ENCODE measurements around the gene SLC41A3.

SLC41A3 gene

GRCh38 chr3:126083511-126083912 is 412 bp downstream of the SLC41A3 start:
- H3K27ac ChIP-seq = peak overlapping the region; percentile 76
- TF ChIP-seq ZFX (IDR thresholded peaks at IDR 0.05) = peak; percentile 64; the same call in 1 of the 2 replicates
- TF ChIP-seq CTCF (conservative IDR thresholded peaks at IDR 0.05) = no peak

- no peak for TF ChIP-seq CTCF (conservative IDR thresholded peaks at IDR 0.05)
- no peak for TF ChIP-seq ZFX (IDR thresholded peaks at IDR 0.05)
- H3K27ac ChIP-seq = peak overlapping the region; percentile 76
Observed at GRCh38 chr3:126083138-126083445, 832 bp downstream of the SLC41A3 start.

DNA sequence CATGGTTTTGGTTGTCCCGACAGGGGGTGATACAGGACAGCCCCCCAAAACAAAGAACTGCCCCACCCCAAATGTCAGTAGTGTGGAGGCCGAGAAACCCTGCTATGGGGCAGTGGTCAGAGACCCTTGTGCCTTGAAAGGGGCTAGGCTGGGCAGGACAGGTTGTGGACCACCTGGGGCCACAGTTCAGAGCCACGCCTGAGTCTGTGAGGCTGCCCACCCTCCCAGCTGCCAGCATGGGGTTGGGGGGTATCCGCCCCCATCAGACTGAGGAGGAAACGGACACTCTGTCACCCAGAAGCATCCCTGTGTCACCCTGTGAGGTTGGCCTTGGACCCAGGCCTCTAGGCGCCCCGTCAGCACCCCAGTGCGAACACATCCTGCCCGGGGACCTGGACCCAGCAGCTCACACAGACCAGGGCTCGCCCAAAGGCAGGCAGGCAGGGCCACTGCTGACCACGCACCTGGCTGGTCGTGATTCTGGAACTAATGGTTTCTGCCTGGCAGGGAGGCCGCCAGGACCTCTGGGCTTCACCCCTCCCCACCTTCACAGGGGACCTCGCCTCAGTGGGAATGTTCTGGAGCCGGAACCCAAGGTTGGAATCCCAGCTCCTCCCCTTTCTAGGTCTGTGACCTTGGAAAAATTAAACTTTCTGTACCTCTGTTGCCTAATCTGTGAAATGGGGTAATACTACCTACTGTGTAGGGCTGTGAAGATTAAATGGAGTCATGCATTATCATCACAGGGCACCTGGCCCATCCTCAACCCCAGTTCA is 1.4 kb downstream of the SLC41A3 start:
- peak overlapping the region; percentile 76; the same call in 1 of the 2 replicates for H3K27ac ChIP-seq
- no peak for TF ChIP-seq ZFX (IDR thresholded peaks at IDR 0.05)
- TF ChIP-seq CTCF (conservative IDR thresholded peaks at IDR 0.05) = no peak

DNA sequence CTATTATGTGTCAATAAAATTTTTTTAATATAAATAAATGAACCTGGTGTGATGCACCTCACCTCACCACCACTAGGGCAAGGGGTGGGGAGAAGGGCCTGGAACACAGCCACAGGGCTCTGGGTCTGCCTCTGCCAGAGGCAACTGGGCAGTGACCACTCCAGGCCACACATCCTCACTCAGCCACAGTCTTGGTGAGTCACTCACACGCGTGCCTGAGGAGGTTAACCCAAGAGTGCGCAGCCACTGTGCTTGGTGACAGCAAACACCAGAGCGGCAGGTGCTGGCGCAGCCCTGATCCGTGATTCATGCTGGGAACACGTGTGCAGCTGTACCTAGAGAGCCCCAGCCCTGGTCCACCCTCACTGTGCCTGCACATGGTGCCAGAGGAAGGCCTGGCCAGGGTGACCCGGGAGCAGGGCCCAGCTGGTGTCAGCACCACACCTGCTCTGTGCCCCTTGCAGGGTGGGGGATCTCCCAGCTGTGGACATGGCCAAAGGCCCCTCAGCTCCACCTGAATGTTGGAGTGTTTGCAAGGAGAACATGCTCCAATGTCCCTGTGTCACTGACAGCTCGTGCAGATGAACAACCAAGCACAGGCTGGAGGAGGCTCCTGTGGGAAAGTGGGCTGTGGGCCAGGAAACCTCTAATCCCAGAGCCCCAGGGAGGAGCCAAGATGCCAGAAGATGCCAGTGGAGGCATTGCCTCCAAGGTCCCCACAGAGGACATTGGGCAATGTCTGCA is 2.1 kb downstream of the SLC41A3 start:
- H3K27ac ChIP-seq = no peak overlapping the region
- peak; percentile 54 for TF ChIP-seq CTCF (conservative IDR thresholded peaks at IDR 0.05)
- no peak for TF ChIP-seq ZFX (IDR thresholded peaks at IDR 0.05)

DNA sequence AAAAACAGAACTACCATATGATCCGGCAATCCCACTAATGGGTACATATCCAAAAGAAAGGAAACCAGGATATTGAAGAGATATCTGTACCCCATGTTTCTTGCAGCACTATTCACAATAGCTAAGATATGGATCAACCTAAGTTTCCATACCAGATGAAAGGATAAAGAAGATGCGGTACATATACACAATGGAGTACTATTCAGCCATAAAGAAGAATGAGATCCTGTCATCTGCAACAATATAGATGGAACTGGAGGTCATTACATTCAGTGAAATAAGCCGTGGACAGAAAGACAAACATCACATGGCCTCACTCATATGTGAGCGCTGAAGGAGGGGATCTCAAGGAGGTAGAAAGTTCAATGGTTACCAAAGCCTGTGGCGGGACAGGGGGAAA is 3.0 kb downstream of the SLC41A3 start:
- no peak overlapping the region for H3K27ac ChIP-seq
- TF ChIP-seq CTCF (conservative IDR thresholded peaks at IDR 0.05) (no peak), ZFX (IDR thresholded peaks at IDR 0.05) (no peak)

- no peak overlapping the region for H3K27ac ChIP-seq
- TF ChIP-seq ZFX (IDR thresholded peaks at IDR 0.05) (no peak), CTCF (conservative IDR thresholded peaks at IDR 0.05) (no peak)
Observed at GRCh38 chr3:126078866-126079265, 5.1 kb downstream of the SLC41A3 start.

DNA sequence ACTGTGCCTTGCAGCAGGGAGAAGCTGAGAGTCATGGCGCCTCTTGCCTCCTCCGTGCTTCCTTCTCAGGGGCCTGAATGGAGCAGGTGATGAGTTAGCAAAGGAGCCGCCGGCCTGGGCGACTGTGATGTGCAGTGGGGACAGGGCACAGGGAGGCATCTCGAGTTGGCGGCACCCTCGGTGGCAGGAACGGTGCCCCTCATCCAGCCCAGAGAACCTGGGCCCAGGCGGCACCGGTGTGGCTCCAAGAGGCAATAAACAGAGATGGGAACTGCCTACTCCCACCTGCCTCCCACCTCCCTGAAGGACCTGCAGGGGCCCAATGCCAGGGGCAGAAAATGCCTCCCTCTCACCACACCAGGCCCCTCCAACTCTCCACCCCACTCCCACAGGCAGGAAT is 6.2 kb downstream of the SLC41A3 start:
- no peak overlapping the region for H3K27ac ChIP-seq
- TF ChIP-seq CTCF (conservative IDR thresholded peaks at IDR 0.05) (no peak), ZFX (IDR thresholded peaks at IDR 0.05) (no peak)

Data from C4-2B (cell line).